T-helper 17 cell (primary cell): Measurements from ENCODE around the gene RUNX3. TPM values are rescaled to one million over a fixed set of nuclear protein-coding genes. Genes with fewer than 3 reads are reported as not detected.

Source experiments
- ATAC-seq: fragments of 150-1000 bp; cut with Tn5 transposase; 2 replicates; pipeline ENCODE4 v1.10.0; 2021; ENCODE audit warnings: mild to moderate bottlenecking, moderate library complexity
- DNase-seq, 3 donors: peaks; one replicate each; pipeline versions ENCODE4 v3.0.0 to v3.0.0-alpha.2; 2020 to 2021
- H3K9me3 ChIP-seq: one replicate; pipeline ENCODE4 v1.7.0; 2013; ENCODE audit warnings: low read length, mild to moderate bottlenecking; ENCODE audit not compliant: control insufficient read depth, poor library complexity, severe bottlenecking
- H3K27ac Mint-ChIP-seq: one replicate; pipeline ENCODE4 v1.8.0; 2022; ENCODE audit warnings: mild to moderate bottlenecking, moderate library complexity, mixed read lengths
- H3K27me3 Mint-ChIP-seq: one replicate; pipeline ENCODE4 v1.8.0; 2022; ENCODE audit warnings: mixed read lengths
- H3K36me3 Mint-ChIP-seq: one replicate; pipeline ENCODE4 v1.8.0; 2022; ENCODE audit warnings: low read depth, mixed read lengths
- H3K4me1 Mint-ChIP-seq: one replicate; pipeline ENCODE4 v1.8.0; 2022; ENCODE audit warnings: mild to moderate bottlenecking, mixed read lengths
- H3K4me3 Mint-ChIP-seq: one replicate; pipeline ENCODE4 v1.8.0; 2022; ENCODE audit warnings: mild to moderate bottlenecking, moderate library complexity, mixed read lengths
- total RNA-seq, 4 donors: library from RNA in 2 of 4; stranded (reverse) in 2 of 4; gene quantifications; one replicate each; pipeline ENCODE4 v1.2.3 and lab custom pipeline; 2022 to 2026

The RUNX3 gene
- total RNA-seq, 2 donors from 2014 or later, result 186 to 243 TPM

DNA sequence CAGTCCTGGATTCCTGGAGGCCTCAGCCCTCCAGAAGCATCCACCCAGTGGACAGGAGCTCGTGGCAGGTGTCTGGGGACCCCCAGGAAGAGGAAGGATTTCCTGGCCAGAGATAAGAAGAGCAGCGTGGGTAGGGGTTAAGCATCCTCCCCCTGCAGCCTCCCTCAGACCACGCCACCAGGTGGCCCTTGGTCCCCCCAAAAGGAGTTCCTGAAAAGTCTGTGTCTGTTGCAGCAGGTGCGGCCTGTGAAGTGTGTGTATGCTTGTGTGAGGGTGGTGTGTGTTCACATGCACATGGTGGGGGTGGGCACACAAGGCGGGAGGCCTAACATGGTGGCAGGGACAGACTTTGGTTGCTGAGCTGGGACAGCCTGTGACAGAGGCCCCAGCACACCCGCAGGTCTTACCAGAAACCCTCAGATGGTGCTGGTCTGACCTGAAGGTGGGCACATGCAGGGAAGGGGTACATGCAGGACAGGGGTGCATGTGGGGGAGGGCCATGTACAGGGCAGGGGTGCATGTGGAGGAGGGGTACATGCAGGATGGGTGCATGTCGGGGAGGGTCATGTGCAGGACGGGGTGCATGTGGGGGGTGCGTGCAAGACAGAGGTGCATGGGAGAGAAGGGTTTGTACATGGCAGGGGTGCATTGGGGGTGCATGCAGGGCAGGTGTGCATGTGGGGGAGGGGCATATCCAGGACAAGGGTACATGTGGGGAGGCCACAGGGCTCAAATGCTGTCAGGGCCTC is 18.2 kb upstream of the RUNX3 start:
- ATAC-seq, result no peak
- no peaks in the 10 kb centered on the region for H3K9me3 ChIP-seq
- H3K27me3 Mint-ChIP-seq, result no peaks in the 10 kb centered on the region
- DNase-seq, result no peak
- H3K4me1 Mint-ChIP-seq, result peaks cover 18% of the 10 kb centered on the region
- H3K36me3 Mint-ChIP-seq, result no peaks in the 10 kb centered on the region
- peak overlapping the region; percentile 3 for H3K4me3 Mint-ChIP-seq
- H3K27ac Mint-ChIP-seq, result peak overlapping the region; percentile 21

DNA sequence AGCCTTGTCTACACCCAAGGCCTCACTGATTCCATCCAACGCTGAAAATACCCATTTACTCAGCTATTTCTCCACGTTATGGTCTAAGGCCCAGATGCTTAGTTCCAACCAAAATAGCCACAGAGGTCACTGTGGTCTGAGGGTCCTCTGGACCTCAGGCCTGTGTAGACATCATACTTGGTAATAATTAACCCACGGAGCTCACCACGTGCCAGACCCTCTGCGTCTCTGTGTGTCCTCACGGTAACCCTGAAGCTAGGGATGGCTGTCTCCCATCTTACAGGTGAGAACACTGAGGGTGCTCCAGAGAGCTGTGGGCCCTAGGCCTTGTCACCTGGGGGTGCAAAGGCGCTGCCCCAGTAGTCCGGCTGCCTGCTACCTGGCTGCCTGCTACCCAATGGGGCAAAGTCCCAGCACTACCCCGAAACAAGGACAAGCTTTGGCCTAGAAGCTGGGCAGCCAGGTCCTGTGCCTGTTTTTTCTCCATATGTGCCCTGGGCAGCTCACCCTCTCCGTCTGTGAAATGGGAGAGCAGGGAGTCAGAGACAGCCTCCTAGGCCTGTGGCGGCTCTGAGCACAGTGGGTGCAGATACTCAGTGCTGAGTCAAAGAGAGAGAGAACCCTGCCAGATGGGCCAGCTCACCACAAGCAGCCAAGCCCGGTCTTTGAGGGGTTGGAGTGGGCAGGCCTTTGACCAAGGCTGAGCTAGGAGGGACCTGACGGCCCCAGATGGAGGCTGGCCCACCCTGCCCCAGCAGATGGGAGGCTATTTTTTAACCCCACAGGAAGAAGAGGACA is 17.0 kb upstream of the RUNX3 start:
- peaks cover 12% of the 10 kb centered on the region for H3K4me1 Mint-ChIP-seq

DNA sequence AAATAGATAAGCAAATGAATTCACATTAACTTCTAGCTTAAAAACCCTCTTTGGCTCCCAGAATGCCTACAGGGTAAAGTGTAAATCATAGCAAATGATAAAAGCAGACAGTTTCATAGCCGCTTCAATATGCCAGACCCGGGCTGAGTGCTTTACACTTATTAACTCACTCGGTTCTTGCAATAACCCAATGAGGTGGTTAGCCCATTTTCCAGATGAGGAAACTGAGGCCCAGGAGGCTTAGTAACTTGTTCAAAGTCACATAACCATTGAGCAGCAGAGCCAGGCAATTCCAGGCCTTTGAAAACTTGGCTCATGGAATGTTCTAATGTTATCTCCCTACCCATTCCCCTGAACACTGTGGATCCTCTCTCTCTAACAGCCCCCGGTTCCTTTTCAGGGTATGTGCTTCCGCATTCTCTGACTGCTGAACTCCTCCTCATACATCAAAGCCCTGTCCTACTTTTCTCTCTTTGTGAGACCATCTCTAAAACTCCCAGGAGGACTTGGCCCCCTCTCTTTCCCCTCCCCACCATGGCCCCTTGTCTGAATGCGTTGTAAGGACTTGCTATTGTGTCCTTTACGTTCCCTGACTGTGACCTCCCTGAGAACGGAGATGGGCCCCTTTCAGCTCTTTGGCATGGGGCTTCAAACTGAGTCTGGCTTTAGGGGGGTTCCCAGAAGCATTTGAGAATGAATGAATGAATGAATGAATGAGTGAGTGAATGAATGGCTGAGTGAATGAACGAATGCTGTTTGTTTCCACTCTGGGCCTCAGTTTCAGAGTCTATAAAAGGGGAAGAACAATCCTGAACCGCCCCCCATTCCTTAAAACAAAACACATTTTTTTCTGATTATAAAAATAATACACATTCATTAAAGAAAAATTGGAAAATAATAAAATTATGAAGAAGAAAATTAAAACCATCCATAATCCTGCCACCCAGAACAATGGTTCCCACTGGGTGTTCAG is 15.6 kb upstream of the RUNX3 start:
- H3K27ac Mint-ChIP-seq, result no peak overlapping the region
- H3K4me3 Mint-ChIP-seq, result no peak overlapping the region
- H3K27me3 Mint-ChIP-seq, result no peaks in the 10 kb centered on the region
- H3K4me1 Mint-ChIP-seq, result peaks cover 11% of the 10 kb centered on the region
- DNase-seq, result no peak
- no peaks in the 10 kb centered on the region for H3K9me3 ChIP-seq
- ATAC-seq, result no peak
- no peaks in the 10 kb centered on the region for H3K36me3 Mint-ChIP-seq

More for the DNA sequence above, 17.0 kb upstream of the RUNX3 start:
- DNase-seq, result no peak
- Mint-ChIP-seq H3K4me3 (no peak overlapping the region), H3K27ac (no peak overlapping the region), H3K36me3 (no peaks in the 10 kb centered on the region), H3K27me3 (no peaks in the 10 kb centered on the region)
- H3K9me3 ChIP-seq, result no peaks in the 10 kb centered on the region
- no peak for ATAC-seq

DNA sequence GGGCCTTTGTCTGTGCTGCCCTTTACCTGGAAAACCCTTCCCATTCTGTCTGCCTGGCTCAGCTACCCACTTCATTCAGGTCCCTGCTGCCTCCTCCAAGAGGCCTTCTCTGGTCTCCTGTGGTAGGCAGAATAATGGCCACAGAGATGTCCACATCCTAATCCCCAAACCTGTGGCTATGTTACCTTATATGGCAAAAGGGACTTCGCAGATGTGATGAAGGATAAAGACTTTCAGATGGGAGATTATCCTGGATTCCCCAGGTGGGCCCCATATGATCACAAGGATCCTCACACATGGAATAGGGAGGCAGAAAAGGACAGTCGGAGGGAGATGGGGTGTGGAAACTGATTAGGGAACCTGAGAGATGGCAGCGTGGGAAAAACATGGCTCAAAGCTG is 14.2 kb upstream of the RUNX3 start:
- Mint-ChIP-seq H3K27me3 (no peaks in the 10 kb centered on the region), H3K36me3 (no peaks in the 10 kb centered on the region), H3K27ac (no peak overlapping the region), H3K4me1 (peaks cover 15% of the 10 kb centered on the region), H3K4me3 (no peak overlapping the region)
- no peak for ATAC-seq
- no peaks in the 10 kb centered on the region for H3K9me3 ChIP-seq
- no peak for DNase-seq

DNA sequence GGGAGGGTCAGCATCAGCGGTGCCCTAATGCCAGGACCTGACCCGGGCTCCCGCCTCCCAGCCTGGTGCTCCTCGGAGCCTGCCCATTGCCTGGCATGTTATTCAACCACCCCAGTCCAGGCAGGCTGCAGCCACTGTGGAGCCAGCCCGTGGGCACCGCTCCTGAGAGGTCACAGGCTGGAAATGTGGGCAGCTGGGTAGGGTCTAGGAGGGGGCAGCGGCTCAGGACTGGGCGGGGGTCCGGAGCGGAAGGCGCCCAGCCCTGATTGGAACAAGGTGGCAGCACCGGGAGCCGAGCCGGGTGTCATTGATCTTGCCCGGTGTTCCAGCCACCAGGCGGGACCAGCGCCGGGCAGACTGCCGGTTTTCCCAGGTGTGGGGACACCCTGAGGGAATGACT is 12.7 kb upstream of the RUNX3 start:
- H3K36me3 Mint-ChIP-seq, result no peaks in the 10 kb centered on the region
- H3K4me1 Mint-ChIP-seq, result peaks cover 11% of the 10 kb centered on the region
- H3K27me3 Mint-ChIP-seq, result no peaks in the 10 kb centered on the region
- no peaks in the 10 kb centered on the region for H3K9me3 ChIP-seq
- no peak overlapping the region for H3K27ac Mint-ChIP-seq
- H3K4me3 Mint-ChIP-seq, result no peak overlapping the region
- ATAC-seq, result no peak
- DNase-seq, result no peak

DNA sequence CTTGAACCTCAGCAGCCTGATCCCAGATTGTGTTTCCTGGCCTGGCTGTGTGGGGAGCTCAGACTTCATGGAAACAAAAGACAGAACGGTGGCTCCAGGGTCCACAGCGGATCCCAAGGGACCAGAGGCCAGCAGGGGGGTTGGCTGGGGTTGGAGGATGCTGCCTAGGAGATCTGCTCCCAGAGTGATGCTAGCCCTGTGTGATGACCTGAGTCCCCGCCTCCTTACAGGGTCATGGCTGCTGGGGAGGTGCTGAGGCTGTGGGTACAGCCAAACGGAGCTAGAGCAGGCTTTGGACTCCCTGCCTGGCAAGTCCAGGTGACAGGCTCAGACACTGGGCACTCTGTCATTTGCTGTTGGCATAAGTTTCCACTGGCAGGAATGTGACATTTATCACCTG is 11.5 kb upstream of the RUNX3 start:
- H3K9me3 ChIP-seq, result no peaks in the 10 kb centered on the region
- ATAC-seq (no peak), DNase-seq (no peak)
- Mint-ChIP-seq H3K4me3 (no peak overlapping the region), H3K27me3 (no peaks in the 10 kb centered on the region), H3K36me3 (no peaks in the 10 kb centered on the region), H3K27ac (peak overlapping the region; percentile 27), H3K4me1 (peaks cover 9% of the 10 kb centered on the region)

DNA sequence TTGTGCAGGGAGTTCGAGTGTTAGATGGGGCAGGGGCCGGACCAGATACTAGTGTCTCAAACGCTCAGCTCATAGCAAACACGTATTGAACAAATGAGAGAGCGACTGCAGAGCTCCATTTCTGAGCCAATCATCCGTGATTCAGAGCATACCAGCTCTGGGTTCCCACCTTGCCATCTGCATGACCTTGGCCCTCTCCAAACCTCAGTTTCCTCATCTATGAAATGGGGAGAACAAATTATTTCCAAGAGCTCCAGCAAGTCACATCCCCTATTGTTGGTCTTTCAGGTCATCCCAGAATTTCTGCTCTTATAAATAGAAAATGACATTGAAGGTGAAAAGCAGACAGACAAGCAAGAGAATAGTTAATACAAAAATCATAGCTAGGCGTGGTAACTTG is 10.2 kb upstream of the RUNX3 start:
- Mint-ChIP-seq H3K36me3 (no peaks in the 10 kb centered on the region), H3K4me3 (no peak overlapping the region), H3K4me1 (peaks cover 9% of the 10 kb centered on the region), H3K27ac (peak overlapping the region; percentile 29), H3K27me3 (no peaks in the 10 kb centered on the region)
- ATAC-seq (no peak), DNase-seq (no peak)
- H3K9me3 ChIP-seq, result no peaks in the 10 kb centered on the region

DNA sequence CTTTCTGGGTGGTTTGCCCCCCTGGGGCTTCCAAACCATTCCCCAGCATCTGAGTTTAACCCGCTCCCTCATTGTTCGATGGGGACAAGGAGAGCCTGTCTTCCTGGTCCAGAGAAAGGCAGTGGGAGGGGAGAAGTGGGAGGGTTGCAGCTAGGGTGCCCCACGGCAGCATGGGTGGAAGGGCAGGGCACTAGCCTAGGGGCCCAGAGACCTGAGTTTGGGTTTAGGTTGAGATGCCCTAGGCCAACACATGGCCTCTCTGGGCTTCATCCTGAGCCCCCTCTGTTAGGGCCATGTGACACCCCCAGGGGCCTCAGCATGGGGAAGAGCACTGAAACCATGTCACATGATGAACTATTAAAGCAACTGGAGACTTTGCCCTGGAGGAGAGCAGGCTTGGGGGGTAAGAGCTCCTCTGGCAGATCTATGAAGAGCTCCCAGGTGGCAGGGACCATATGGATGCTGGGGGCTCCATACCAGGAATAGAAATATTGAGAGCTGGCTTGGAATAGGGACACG is 9.7 kb upstream of the RUNX3 start:
- DNase-seq, result no peak
- H3K27ac Mint-ChIP-seq, result no peak overlapping the region
- no peak for ATAC-seq
- H3K4me3 Mint-ChIP-seq, result no peak overlapping the region
- H3K9me3 ChIP-seq, result no peaks in the 10 kb centered on the region
- H3K36me3 Mint-ChIP-seq, result no peaks in the 10 kb centered on the region
- H3K27me3 Mint-ChIP-seq, result no peaks in the 10 kb centered on the region
- peaks cover 10% of the 10 kb centered on the region for H3K4me1 Mint-ChIP-seq

DNA sequence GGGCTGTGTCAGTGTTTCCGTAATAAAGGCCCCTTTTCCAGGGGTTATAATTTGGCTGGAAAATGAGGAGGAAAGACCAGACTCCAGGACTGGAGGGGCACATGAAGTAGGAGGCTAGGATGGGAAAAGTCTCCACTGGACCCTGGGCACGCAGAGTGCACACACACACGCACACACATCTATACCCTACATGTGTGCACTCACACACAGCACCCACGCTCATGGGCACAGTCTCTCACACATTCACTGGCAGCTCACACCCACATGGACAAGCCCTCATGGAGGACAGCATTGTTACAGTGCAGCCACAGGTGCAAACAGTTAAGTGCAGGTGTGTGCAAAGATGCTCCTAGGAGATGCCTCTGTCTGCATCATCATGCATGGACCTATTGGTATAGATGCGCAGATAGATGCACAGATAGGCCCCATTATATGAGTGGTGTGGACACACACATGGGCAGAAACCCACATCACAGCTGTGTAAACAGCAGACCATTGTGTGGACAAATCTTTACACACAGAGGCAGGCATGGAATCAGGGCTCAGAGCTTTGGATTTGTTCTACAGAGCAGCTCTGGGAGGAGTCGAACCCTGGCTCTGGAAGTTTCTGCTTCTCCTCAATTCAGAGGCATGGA is 9.1 kb upstream of the RUNX3 start:
- DNase-seq (no peak), ATAC-seq (no peak)
- H3K27ac Mint-ChIP-seq, result no peak overlapping the region
- no peak overlapping the region for H3K4me3 Mint-ChIP-seq
- H3K4me1 Mint-ChIP-seq, result peaks cover 12% of the 10 kb centered on the region
- H3K27me3 Mint-ChIP-seq, result no peaks in the 10 kb centered on the region
- H3K9me3 ChIP-seq, result no peaks in the 10 kb centered on the region
- H3K36me3 Mint-ChIP-seq, result no peaks in the 10 kb centered on the region

DNA sequence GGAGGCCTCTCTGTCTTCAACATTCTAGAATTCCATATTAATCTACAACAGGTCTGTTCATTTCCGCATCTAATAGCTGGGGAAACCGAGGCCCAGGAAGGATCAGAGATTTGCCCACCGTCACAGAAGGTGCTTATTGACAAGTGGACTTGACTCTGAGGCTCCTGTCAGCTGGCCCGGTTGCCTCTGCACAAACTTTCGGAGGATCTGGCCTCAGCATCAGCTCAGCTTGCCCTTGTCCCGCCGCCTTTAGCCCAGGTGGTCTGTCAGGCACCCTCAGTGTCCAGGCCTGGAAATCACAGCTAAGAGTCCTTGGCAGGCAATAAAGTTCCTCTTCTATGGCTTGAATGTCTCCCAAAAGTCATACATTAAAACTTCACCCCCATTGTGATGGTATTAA is 8.2 kb upstream of the RUNX3 start:
- no peaks in the 10 kb centered on the region for H3K9me3 ChIP-seq
- Mint-ChIP-seq H3K27me3 (no peaks in the 10 kb centered on the region), H3K4me1 (peaks cover 15% of the 10 kb centered on the region), H3K36me3 (no peaks in the 10 kb centered on the region), H3K27ac (peak overlapping the region; percentile 78), H3K4me3 (no peak overlapping the region)
- ATAC-seq (no peak), DNase-seq (no peak)

DNA sequence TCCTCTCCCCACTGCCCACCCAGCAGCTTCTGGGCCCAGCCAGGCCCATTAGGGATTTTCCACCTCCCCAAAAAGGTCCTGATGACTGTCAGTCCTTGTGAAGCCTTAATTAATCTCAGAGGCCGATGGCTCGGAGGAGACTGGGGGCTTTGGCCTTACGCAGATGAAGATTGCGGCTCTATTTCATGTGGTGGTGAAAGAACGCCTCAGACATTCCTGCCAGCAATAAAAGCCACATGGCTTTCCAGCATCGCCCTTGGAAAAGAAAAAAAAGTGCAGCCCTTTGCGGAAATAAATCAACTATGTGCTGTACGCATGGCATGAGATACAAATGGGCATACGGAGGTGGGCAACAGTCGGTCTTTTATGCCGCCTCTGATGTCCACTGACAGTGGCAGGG is 6.6 kb upstream of the RUNX3 start:
- Mint-ChIP-seq H3K27me3 (no peaks in the 10 kb centered on the region), H3K4me3 (no peak overlapping the region), H3K36me3 (no peaks in the 10 kb centered on the region), H3K4me1 (peaks cover 18% of the 10 kb centered on the region), H3K27ac (no peak overlapping the region)
- no peak for ATAC-seq
- no peak for DNase-seq
- H3K9me3 ChIP-seq, result no peaks in the 10 kb centered on the region

DNA sequence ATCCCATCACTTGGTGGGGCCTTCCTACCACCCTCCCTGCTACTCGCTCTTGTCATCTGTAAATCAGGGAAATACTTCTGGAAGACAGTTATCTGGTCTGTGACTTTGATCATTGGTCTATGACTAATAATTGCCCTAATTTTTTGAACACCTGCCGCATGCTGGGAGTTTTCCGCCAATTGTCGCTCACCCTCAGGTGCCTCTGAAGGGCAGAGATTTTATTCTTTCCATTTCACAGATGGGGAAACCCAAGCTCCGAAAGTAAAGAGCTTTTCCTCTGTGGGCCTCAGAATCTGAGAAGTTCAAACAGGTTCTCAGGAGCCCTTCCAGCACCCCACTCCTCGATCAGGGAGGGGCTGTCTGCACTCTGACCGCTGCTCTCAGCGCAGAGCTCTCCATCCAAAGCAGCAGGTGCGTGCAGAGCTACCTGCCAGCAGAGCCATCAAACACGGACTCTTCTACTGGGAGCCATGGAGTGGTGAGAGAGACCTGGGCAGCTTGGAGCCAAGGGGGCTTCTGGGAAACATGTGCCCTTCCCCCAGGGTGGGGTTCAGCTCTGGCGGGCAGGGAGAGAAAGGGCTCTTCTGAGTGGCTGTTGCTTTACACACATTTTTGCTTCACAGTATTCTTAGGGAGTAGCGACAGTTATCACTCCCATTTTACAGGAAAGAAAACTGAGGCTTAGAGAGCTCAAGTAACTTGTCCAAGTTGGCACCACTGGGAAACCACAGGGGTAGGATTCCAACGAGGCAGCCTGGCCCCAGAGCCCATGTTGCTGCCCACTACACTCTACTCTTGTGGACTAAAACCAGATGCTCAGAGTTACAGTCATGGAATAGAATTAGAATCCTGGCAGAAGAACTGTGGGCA is 5.8 kb upstream of the RUNX3 start:
- H3K27me3 Mint-ChIP-seq, result no peaks in the 10 kb centered on the region
- H3K4me1 Mint-ChIP-seq, result peaks cover 20% of the 10 kb centered on the region
- no peak overlapping the region for H3K27ac Mint-ChIP-seq
- no peaks in the 10 kb centered on the region for H3K36me3 Mint-ChIP-seq
- no peak overlapping the region for H3K4me3 Mint-ChIP-seq
- no peaks in the 10 kb centered on the region for H3K9me3 ChIP-seq
- ATAC-seq, result no peak
- no peak for DNase-seq
